ENCODE data around the gene TMEM145. TPM values are rescaled to one million over a fixed set of nuclear protein-coding genes. Genes with fewer than 3 reads are reported as not detected.

The TMEM145 gene
- 3.2 to 4.0 TPM (median 3.9 TPM) in 5 replicates for total RNA-seq (2022; extraction: Qiagen RNA extraction)

DNA sequence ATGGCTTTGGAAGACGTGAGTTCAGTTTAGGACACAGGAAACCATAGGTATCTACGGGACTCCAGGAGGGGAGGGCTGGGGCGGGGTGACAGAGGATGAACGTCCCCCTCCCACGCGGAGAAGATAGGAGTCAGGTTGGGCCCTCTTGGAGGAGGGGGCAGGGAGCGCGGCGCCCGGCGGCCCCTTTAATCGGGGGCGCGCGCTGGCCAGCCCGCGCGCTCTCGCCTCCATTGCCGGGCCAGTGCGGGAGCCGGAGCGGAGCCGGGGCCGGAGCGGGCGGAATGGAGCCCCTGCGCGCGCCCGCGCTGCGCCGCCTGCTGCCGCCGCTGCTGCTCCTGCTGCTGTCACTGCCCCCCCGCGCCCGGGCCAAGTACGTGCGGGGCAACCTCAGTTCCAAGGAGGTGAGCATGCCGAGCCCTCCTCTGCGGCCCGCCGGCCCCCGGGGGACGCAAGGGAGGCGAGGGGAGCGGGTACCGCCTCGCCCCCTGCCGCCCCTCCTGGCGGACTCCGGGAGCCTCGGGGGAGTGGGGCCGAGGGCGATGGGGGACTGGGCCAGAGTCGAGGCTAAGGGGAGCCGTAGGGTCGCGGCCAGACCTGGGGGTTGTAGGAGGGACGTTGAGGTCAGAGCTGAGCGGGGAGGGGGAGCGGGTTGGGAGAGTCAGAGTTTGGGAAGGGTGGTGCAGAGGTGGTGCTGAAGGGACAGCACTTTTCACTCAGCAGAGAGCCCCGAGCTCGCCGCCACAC, at the start of gene TMEM145:
TMEM145 (plus strand) TSS at position 214 of the 744 bp plus-strand sequence; CDS start at position 282, 68 bp downstream.

GRCh38 chr19:42268704-42269477, 44.2 kb upstream of the TMEM145 start, which contains the start of gene CIC:
Gene CIC, plus strand, starts transcription at chr19:42269252. Its CDS starts 2,532 bp downstream, at chr19:42271784.

DNA sequence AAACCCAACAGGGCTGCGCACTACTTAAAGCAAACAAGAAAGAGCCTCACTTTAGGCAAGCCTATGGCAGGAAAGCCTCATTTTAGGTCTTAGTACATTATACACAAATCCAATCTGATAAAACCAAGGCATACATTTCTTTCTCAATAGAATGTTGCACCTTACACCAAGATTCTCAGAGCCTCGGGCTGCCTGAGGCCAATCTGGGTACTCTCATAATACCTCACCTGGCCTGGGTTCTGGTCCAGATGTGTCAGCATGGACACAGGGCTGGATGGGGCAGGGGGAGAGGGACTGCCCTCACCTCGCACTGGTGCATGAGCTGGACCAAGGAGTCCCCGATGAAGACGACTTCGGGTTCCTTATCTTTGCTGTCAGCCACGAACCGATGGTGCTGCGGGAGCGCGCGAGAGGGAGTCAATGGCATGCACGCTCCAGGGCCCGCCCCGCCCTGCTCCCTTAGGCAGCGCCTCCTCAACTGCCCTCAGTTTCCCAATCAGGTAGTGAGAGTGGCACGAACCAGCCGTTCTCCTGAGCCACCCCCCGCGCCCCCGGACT, 11.4 kb upstream of the TMEM145 start, which contains the start of gene PRR19:
PRR19 (plus strand) TSS at position 487 of the 558 bp plus-strand sequence. CDS start 7,453 bp downstream, outside the sequence.

GRCh38 chr19:42325308-42325895, 12.3 kb downstream of the TMEM145 start, which contains the start of gene MEGF8:
Gene MEGF8, plus strand, starts transcription at chr19:42325635. Its CDS starts 609 bp downstream, at chr19:42326244.

Other genes with a start within 250 kb of the TMEM145 start
- gene GRIK5, start 243.1 kb upstream of the TMEM145 start, total RNA-seq (2022; extraction: Qiagen RNA extraction): 0.38 to 0.52 TPM (median 0.48 TPM) in 5 replicates
- 32.0 to 38.0 TPM (median 35.5 TPM) in 5 replicates for gene ZNF574, start 237.1 kb upstream of the TMEM145 start, total RNA-seq (2022; extraction: Qiagen RNA extraction)
- gene POU2F2, start 180.9 kb upstream of the TMEM145 start, total RNA-seq (2022; extraction: Qiagen RNA extraction): 0.33 to 0.80 TPM (median 0.70 TPM) in 5 replicates
- gene DEDD2, start 95.6 kb upstream of the TMEM145 start, total RNA-seq (2022; extraction: Qiagen RNA extraction): 59.0 to 69.4 TPM (median 63.5 TPM) in 5 replicates
- 18.7 to 20.1 TPM (median 20.0 TPM) in 5 replicates for gene ZNF526, start 93.0 kb upstream of the TMEM145 start, total RNA-seq (2022; extraction: Qiagen RNA extraction)
- gene GSK3A, start 70.7 kb upstream of the TMEM145 start, total RNA-seq (2022; extraction: Qiagen RNA extraction): 118 to 151 TPM (median 144 TPM) in 5 replicates
- 105 to 120 TPM (median 116 TPM) in 5 replicates for gene ERF, start 58.2 kb upstream of the TMEM145 start, total RNA-seq (2022; extraction: Qiagen RNA extraction)
- 43.1 to 51.1 TPM (median 46.7 TPM) in 5 replicates for gene CIC, start 44.1 kb upstream of the TMEM145 start, total RNA-seq (2022; extraction: Qiagen RNA extraction)
- 3.3 to 4.2 TPM (median 3.7 TPM) in 5 replicates for gene PRR19, start 11.2 kb upstream of the TMEM145 start, total RNA-seq (2022; extraction: Qiagen RNA extraction)
- 111 to 151 TPM (median 145 TPM) in 5 replicates for gene PAFAH1B3, start 10.7 kb upstream of the TMEM145 start, total RNA-seq (2022; extraction: Qiagen RNA extraction)
- 20.2 to 29.1 TPM (median 23.4 TPM) in 5 replicates for gene MEGF8, start 12.3 kb downstream of the TMEM145 start, total RNA-seq (2022; extraction: Qiagen RNA extraction)
- gene CNFN, start 77.0 kb downstream of the TMEM145 start, total RNA-seq (2022; extraction: Qiagen RNA extraction): 29.2 to 53.3 TPM (median 43.8 TPM) in 5 replicates
- gene LIPE, start 114.1 kb downstream of the TMEM145 start, total RNA-seq (2022; extraction: Qiagen RNA extraction): 1.3 to 2.8 TPM (median 1.7 TPM) in 5 replicates
- gene CXCL17, start 129.6 kb downstream of the TMEM145 start, total RNA-seq (2022; extraction: Qiagen RNA extraction): 0.09 TPM in 1 of 5 replicates, not detected in the others
- 1.7 to 2.7 TPM (median 2.0 TPM) in 5 replicates for gene CEACAM1, start 215.2 kb downstream of the TMEM145 start, total RNA-seq (2022; extraction: Qiagen RNA extraction)

All from A549 treated with Hydrocortisone at 1 μM for 4 hours (cell line).